HUES6 (cell line): ENCODE results near the gene HPD.
A peak's percentile ranks its signal among the peaks of the same experiment; 100 is the strongest.
"Not testable (repeated sequence)": the region's sequence is repeated elsewhere in the genome, so short reads cannot be mapped to it uniquely, and the experiment has no call there.

Experiments used
- H3K27ac ChIP-seq: 2 replicates; pipeline ENCODE4 v1.7.0; 2013; ENCODE audit warnings: low read depth, mild to moderate bottlenecking, low read length, inconsistent platforms
- H3K27me3 ChIP-seq: 2 replicates; pipeline ENCODE4 v1.6.1; 2013; ENCODE audit warnings: low read length; ENCODE audit not compliant: control insufficient read depth, insufficient read depth
- H3K36me3 ChIP-seq: 2 replicates; pipeline ENCODE4 v1.6.1; 2013; ENCODE audit warnings: low read length; ENCODE audit not compliant: control insufficient read depth, insufficient read depth
- H3K4me1 ChIP-seq: 2 replicates; pipeline ENCODE4 v1.6.1; 2013; ENCODE audit warnings: low read length; ENCODE audit not compliant: control insufficient read depth, insufficient read depth
- H3K4me3 ChIP-seq: 2 replicates; pipeline ENCODE4 v1.5.1; 2013; ENCODE audit warnings: low read depth, low read length
- H3K9ac ChIP-seq: one replicate; pipeline ENCODE4 v1.6.1; 2013; ENCODE audit warnings: mild to moderate bottlenecking, low read length
- H3K9me3 ChIP-seq: 2 replicates; pipeline ENCODE4 v1.6.1; 2013; ENCODE audit warnings: low read depth, low read length; ENCODE audit not compliant: control insufficient read depth, insufficient read depth

HPD gene

DNA sequence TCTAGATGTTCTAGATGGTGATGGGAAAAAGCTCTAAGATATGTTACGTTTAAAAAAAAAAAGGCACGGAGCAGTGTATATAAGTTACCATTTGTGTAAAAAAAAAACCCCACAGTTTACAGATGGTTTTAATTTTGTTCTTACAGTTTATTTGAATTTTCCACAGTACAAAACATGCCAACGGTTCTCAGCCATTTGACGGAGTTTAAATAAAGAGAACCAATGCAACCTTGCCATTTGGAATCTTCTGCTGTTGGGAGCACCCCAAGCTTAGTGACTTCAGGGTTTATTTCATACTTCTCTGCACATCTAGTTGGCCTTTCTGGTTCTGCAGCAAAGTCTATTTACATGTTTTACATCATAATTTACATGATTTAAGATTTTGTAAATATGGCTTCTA, 7.7 kb upstream of the HPD start:
- no peak overlapping the region for H3K27ac ChIP-seq
- H3K27me3 ChIP-seq, result no peaks in the 10 kb centered on the region
- peaks cover 8% of the 10 kb centered on the region; the same call in 1 of the 2 replicates for H3K4me1 ChIP-seq
- no peaks in the 10 kb centered on the region for H3K36me3 ChIP-seq
- H3K9ac ChIP-seq, result no peak overlapping the region
- no peak overlapping the region for H3K4me3 ChIP-seq
- no peaks in the 10 kb centered on the region for H3K9me3 ChIP-seq

DNA sequence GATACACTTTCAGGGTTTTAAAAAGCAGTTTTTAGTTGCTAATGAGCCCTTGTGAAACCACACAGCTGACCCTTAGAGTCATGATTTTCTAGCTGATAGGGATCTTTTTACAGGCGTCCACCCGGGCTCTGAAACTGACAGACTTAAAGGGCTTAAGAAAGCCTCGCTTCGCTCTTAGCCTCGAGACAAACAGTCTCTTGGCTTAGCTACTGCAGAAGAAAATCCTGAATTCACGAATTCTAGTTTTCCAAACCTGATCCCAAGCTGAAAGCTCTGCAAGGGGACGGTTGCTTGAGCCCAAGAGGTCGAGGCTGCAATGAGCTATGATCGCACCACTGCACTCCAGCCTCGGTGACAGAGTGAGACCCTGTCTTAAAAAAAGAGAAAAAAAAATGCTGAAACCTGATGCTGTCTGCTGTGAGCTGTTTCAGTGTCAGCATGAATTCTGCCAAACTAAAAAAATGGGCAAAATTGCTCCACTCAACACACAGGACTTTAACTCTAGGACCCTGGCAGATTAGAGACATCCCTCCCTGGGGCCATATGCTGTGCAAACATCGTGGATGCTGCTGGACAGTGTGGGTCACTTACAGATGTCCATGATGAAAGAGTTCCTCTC, 3.1 kb upstream of the HPD start:
- H3K9ac ChIP-seq, result no peak overlapping the region
- H3K4me1 ChIP-seq, result peaks cover 38% of the 10 kb centered on the region
- no peaks in the 10 kb centered on the region for H3K36me3 ChIP-seq
- no peaks in the 10 kb centered on the region for H3K9me3 ChIP-seq
- H3K4me3 ChIP-seq, result no peak overlapping the region
- H3K27me3 ChIP-seq, result no peaks in the 10 kb centered on the region
- no peak overlapping the region for H3K27ac ChIP-seq

DNA sequence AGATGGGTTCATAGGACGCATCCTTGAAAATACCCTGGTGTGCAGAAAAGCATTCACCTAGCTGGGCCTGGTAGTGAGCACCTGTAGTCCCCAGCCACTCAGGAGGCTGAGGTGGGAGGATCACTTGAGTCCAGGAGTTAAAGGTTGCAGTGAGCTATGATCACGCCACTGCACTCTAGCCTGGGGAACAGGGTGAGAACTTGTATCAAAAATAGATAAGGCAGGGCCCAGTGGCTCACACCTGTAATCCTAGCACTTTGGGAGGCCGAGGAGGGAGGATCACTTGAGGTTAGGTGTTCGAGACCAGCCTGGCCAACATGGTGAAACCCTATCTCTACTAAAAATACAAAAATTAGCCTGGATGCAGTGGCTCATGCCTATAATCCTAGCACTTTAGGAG, 2.0 kb upstream of the HPD start:
- peaks cover 38% of the 10 kb centered on the region for H3K4me1 ChIP-seq
- H3K27ac ChIP-seq, H3K9ac ChIP-seq, H3K27me3 ChIP-seq, H3K36me3 ChIP-seq, H3K9me3 ChIP-seq, H3K4me3 ChIP-seq: not testable (repeated sequence)

DNA sequence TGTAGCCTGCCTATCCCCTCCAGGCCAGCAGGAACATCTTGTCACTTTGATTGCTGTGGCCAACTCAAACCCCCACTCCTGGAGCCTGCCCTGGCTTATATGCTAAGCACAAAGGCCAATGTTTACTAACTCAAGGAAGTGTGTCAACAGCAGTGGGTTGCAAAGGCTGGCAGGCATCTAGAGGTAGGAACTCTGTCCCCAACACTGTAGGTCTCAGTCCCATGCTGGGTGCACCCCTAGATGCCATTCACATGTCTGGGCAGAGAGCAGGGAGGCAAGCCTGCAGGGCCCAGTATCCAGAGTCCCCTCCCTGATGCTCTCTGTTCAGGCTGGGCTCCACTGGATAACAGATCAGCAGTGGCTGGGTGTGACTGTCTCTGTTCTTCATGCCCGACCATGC, 1.6 kb upstream of the HPD start:
- Histone ChIP-seq H3K27ac (no peak overlapping the region), H3K4me1 (peaks cover 38% of the 10 kb centered on the region), H3K27me3 (no peaks in the 10 kb centered on the region), H3K4me3 (no peak overlapping the region), H3K9me3 (no peaks in the 10 kb centered on the region), H3K9ac (no peak overlapping the region), H3K36me3 (no peaks in the 10 kb centered on the region)

DNA sequence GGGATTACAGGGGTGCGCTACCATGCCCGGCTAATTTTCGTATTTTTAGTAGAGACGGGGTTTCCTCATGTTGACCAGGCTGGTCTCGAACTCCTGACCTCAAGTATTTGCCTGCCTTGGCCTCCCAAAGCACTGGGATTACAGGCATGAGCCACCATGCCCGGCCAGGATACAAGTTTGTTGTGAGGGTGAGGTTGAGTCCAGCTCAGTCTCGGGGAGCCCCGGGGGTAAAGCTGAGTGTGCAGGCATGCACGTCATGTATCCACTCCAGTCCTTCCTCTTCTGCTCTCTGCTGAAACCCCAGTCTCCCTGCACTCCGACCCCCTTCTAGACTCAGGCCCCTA, 369 bp downstream of the HPD start:
- H3K9ac ChIP-seq, result peak overlapping the region; percentile 69
- H3K4me3 ChIP-seq, result no peak overlapping the region
- H3K36me3 ChIP-seq, result no peaks in the 10 kb centered on the region
- no peak overlapping the region for H3K27ac ChIP-seq
- H3K9me3 ChIP-seq, result no peaks in the 10 kb centered on the region
- H3K27me3 ChIP-seq, result no peaks in the 10 kb centered on the region
- H3K4me1 ChIP-seq, result peaks cover 38% of the 10 kb centered on the region

DNA sequence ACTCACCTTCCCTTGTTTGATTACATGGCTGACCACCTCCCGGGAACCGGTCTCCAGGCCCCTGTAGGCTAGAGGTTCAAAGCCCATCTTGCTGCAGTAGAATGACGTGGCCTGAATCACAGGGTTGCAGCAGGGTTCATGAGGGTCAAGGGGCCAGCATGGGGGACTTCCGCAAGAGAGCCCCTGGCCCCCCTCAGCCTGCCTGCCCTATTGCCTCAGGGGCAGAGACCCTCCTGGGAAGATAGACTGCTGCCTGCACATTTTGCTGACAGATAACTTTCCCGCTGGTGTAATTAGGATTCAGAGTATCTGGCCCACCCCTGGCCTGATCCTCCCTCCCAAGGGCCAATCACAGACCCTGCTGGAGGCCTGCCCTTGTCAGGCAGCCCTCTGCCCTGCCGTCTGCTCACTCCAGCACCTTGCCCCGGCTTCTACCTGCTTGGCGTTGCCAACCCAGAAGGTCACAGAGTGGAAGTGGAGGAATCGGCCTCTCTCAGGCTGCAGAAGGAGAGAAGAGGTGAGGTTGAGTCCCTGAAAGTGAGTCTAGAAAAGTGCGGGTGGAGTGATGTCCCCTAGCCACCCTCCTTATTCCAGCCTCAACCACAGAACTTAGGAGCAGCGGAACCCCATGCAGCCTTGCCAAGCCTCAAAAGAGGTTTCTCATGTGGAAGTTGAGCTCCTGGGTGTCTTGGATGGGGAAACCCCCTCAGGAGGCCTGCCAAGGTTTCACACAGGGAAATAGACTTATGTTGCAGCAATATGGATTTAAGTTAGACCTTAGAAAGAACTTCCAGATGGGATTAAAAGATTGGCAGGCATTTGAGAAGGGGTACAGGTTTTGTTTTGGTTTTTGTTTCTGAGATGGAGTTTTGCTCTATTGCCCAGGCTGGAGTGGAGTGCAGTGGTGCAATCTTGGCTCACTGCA, 1.1 kb downstream of the HPD start:
- Histone ChIP-seq H3K36me3 (no peaks in the 10 kb centered on the region), H3K9ac (no peak overlapping the region), H3K4me3 (no peak overlapping the region), H3K4me1 (peaks cover 38% of the 10 kb centered on the region), H3K9me3 (no peaks in the 10 kb centered on the region), H3K27ac (no peak overlapping the region; the same call in 1 of the 2 replicates), H3K27me3 (no peaks in the 10 kb centered on the region)

DNA sequence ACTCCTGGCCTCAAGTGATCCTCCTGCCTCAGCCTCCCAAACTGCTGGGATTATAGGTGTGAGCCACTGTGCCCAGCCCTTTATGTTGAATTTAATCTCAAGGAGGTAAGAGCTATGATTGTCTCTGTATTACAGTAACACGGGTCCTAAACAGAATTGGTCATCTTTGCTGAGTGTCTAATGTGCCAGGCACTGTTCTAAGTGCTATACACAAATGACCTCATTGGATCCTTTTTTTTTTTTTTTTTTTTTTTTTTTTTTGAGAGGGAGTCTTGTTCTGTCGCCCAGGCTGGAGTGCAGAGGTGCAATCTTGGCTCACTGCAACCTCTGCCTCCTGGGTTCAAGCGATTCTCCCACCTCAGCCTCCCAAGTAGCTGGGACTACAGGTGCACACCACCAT, 6.3 kb downstream of the HPD start:
- H3K4me1 ChIP-seq, H3K27me3 ChIP-seq, H3K27ac ChIP-seq, H3K36me3 ChIP-seq, H3K4me3 ChIP-seq, H3K9me3 ChIP-seq, H3K9ac ChIP-seq: not testable (repeated sequence)

DNA sequence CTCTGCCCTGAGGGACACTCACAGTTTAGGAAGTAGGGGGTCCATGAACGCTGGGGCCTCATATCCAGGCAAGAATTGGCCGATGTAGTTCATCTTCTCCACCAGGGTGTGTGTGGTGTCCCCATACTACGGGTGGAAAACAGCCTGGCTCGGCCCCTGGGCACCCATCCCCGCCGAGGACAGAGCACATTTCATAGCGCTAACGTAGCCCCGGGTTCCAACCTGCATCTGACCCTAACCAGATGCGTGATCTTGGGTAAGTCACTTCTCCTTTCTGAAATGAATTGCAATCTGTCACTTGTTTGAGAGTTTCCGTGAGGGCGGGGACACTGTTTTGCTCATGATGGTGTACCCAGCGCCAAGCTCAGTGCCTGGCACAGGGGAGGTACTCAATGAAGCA, 9.0 kb downstream of the HPD start:
- Histone ChIP-seq H3K4me3 (no peak overlapping the region), H3K9ac (no peak overlapping the region), H3K36me3 (no peaks in the 10 kb centered on the region), H3K4me1 (no peaks in the 10 kb centered on the region), H3K27ac (no peak overlapping the region), H3K9me3 (no peaks in the 10 kb centered on the region), H3K27me3 (no peaks in the 10 kb centered on the region)

DNA sequence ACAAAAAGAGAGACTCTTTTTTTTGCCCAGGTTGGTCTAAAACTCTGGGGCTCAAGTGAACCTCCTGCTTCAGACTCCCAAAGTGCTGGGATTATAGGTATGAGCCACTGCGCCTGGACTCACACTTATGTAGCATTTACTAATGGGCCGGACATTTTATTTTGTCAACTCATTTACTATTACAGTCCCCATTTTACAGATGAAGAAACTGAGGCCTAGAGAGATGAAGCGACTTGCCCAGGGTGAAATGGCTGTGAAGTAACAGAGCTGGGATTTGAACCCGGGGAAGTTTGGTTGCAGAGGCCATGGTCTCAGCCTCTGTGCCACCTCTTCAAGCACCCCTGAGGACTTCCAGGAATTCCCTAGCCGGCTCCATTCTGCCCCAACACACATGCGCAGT, 9.4 kb downstream of the HPD start:
- Histone ChIP-seq H3K9me3 (no peaks in the 10 kb centered on the region), H3K4me3 (no peak overlapping the region), H3K27me3 (no peaks in the 10 kb centered on the region), H3K36me3 (no peaks in the 10 kb centered on the region), H3K4me1 (no peaks in the 10 kb centered on the region), H3K27ac (no peak overlapping the region), H3K9ac (no peak overlapping the region)

DNA sequence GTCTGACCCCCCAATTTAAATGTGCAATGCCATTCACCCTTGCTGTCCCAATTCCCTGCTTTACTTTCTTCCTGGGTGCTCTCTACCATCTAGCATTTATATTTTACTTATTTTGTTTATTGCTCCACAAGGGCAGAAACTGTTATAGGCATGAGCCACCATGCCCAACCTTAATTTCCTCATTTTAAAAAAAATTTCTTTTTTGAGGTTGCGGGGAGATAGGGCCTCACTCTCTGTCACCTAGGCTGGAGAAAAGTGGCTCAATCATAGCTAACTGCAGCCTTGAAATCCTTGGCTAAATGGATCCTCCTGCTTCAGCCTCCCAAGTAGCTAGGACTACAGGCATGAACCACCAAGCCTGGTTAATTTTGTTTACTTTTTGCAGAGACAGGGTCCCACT, 13.0 kb downstream of the HPD start:
- Histone ChIP-seq H3K9ac (no peak overlapping the region), H3K9me3 (no peaks in the 10 kb centered on the region), H3K27me3 (no peaks in the 10 kb centered on the region), H3K36me3 (no peaks in the 10 kb centered on the region), H3K27ac (no peak overlapping the region), H3K4me1 (peaks cover 9% of the 10 kb centered on the region; the same call in 1 of the 2 replicates), H3K4me3 (no peak overlapping the region)

DNA sequence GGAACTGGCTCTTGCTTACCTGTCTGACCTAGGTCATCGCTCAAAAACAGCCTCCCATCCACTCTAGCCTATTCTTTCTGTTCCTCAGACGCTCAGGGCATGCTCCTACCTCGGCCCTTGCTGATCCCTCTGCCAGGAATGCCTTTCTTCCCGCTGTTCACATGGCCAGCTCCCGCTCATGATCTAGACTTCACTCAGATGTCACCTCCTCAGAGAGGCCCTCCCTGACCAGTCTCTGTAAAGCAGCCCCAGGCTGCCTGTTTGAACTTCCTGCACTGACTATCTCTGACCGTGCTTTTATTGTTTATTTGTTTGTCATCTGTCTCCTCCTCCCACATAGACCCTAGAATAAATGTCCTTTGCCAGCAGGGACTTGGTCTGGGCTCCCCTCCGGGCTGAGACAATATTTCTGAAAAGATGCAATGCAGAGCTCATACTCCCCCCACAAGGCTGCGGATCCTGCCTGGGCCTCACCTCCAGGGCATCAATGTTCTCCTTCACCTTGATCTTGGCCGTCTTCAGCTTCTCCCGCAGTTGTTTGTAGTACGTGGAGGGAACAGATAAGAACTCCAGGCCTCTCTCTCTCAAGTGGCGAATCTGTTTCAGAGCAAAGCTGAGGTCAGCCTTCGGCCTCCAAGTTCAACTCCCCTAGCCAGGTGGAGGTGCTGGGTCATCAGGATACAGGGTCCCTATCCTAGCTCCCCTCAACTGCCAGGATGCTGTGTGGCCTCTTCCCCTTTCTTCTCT, 15.2 kb downstream of the HPD start:
- no peaks in the 10 kb centered on the region for H3K27me3 ChIP-seq
- no peaks in the 10 kb centered on the region for H3K9me3 ChIP-seq
- no peak overlapping the region for H3K4me3 ChIP-seq
- no peak overlapping the region for H3K27ac ChIP-seq
- H3K9ac ChIP-seq, result no peak overlapping the region
- no peaks in the 10 kb centered on the region for H3K36me3 ChIP-seq
- peaks cover 9% of the 10 kb centered on the region; the same call in 1 of the 2 replicates for H3K4me1 ChIP-seq
